ENCODE measurements around the gene WWOX.

GRCh38 chr16:78286065-78286464 lies 186.6 kb downstream of the WWOX start:
- TF ChIP-seq POLR2A (IDR thresholded peaks at IDR 0.05) (no peak), EP300 (IDR thresholded peaks at IDR 0.05) (no peak), POLR2AphosphoS5 (IDR thresholded peaks at IDR 0.05) (no peak)
- TF ChIP-seq, protein P1, sequence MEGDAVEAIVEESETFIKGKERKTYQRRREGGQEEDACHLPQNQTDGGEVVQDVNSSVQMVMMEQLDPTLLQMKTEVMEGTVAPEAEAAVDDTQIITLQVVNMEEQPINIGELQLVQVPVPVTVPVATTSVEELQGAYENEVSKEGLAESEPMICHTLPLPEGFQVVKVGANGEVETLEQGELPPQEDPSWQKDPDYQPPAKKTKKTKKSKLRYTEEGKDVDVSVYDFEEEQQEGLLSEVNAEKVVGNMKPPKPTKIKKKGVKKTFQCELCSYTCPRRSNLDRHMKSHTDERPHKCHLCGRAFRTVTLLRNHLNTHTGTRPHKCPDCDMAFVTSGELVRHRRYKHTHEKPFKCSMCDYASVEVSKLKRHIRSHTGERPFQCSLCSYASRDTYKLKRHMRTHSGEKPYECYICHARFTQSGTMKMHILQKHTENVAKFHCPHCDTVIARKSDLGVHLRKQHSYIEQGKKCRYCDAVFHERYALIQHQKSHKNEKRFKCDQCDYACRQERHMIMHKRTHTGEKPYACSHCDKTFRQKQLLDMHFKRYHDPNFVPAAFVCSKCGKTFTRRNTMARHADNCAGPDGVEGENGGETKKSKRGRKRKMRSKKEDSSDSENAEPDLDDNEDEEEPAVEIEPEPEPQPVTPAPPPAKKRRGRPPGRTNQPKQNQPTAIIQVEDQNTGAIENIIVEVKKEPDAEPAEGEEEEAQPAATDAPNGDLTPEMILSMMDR (IDR thresholded peaks at IDR 0.05), result no peak
